DMS 273 treated with DMSO at 0.1 percent for 48 hours (cell line): ENCODE measurements around the gene QSER1.
"Not testable (repeated sequence)": the region's sequence is repeated elsewhere in the genome, so short reads cannot be mapped to it uniquely, and the experiment has no call there.

Experiments
- DNase-seq: peaks from one replicate; lab custom pipeline; 2025; lab: John Stamatoyannopoulos, UW

QSER1 gene

GRCh38 chr11:33001281-33001680 lies 108.7 kb downstream of the QSER1 start:
- DNase-seq, result no peak

GRCh38 chr11:33001751-33002542 lies 109.3 kb downstream of the QSER1 start:
- no peak for DNase-seq

- no peak for DNase-seq
Measured at GRCh38 chr11:33005175-33005574, 112.6 kb downstream of the QSER1 start.

DNA sequence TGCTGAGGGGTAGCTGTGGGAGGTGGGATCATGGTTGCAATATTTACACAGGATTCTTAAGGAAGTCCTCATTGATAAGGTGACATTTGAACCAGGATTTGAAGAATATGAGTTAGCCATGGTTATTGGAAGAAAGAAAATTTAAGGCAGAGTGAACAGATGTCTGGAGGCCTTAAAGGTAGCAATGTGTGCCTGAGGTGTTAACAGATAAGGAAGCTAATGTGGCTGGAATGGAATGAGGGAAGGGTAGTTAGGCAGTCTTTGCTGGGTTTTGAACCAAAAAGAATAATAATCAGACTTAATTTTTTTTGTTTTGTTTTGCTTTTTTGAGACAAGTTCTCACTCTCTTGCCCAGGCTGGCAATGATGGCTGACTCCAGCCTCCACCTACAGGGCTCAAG lies 113.4 kb downstream of the QSER1 start:
- no peak for DNase-seq

- no peak for DNase-seq
Measured at GRCh38 chr11:33013755-33014154, 121.1 kb downstream of the QSER1 start.

DNA sequence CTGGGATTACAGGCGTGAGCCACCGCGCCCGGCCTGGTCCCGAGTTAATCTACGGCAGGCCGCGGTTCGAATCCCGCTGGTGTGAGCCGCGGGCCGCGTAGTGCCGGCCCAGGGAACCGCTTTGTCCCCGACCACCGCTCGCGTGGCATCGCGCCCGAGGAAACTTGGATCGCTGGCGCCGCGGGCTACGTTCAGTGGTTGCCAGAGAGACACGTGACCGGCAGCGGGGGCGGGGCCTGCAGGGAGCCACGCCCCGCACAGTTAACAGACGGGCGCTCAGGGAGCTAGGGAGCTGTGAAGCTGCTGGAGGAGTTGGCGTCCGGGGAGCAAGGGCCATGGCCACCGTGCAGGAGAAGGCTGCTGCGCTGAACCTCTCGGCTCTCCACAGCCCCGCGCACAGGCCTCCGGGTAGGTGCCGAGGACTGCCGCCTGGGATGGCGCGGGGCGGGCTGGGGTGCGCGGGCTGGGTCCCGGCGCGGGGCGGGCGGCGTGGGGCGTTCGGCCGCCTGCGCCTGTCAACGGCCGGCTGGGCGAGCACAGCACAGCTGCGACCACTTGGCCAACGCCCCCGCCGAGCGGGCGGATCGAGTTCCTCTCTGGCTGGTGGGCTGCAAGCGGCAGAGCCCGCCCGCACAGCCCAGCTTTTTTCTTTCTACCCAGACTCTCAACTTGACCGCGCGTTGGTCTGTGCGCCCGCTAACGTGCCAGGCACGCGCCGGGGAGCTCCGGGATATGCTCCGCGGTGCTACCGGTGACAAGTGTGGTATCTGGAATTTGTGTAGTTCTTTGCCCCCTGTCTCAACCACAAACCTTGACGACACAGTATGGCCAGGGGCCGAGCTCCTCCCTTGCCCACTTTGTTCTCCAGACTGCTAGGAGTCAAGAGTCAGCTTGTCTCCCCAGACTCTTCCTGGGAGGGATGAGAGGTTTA lies 123.3 kb downstream of the QSER1 start, which contains the start of gene DEPDC7:
TSS of gene DEPDC7 (plus strand) at position 258 of the 931 bp plus-strand sequence. CDS start at position 336, 78 bp downstream.
- DNase-seq, result peak; percentile 71

DNA sequence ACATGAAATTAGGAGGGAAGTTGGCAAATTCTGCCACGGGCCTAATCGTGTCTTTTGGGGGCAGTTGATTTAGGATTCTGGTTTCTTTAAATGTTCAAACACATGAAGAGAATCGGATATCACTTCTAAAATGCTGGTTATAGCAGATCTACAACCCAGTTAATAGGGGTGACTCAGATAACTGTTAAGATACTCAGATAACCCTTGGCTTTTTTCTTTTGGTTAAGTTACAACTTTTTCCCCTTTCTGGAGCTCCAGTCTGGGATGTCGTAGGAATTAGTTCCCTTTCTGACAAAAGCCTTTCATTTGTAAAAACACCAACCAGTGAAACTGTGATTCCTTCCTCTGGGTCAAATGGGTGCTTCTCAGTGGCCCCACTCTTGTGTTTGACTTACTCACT lies 124.0 kb downstream of the QSER1 start:
- DNase-seq, result no peak

- DNase-seq, result no peak
Measured at GRCh38 chr11:33017478-33017877, 124.9 kb downstream of the QSER1 start.

DNA sequence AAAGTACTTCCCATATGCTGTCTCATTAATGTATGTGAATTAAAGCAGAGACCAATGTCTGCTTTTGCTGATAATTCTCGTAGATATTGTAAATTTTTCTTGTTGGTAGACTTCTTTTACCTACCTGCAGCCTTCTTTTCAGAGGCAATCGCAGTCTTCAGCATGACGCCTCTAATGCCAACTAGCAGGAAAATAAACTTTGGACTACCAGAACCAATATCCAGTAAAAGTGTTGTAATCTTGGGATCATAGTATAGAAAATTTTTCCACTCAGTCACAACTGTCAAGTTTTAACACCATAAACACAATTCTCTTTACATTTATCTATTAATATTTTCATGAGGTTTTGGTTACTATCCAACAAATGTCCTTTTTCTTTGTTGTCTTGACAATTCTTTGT lies 125.4 kb downstream of the QSER1 start:
- DNase-seq, result no peak

DNA sequence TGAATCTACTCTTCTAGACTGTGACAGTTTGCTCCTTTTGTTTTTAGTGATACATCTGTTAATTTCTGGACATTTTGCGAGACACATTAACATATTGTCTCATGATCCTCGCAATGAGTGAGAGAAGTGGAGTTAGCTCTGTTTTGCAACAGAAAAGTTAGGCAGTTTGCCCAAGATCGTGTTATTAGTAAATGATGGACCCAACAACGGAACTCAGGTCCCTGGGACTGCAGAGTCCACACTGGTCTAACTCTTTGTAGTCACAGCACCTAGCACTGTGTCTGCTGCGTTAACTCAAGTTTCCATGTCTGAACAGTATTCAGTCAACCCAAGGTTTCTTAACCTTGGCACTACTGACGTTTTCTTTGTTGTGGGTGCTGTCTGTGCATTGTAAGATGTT lies 126.2 kb downstream of the QSER1 start:
- DNase-seq, result no peak

GRCh38 chr11:33021501-33021900 lies 128.9 kb downstream of the QSER1 start:
- no peak for DNase-seq

GRCh38 chr11:33021937-33022336 lies 129.3 kb downstream of the QSER1 start:
- DNase-seq, result no peak

DNA sequence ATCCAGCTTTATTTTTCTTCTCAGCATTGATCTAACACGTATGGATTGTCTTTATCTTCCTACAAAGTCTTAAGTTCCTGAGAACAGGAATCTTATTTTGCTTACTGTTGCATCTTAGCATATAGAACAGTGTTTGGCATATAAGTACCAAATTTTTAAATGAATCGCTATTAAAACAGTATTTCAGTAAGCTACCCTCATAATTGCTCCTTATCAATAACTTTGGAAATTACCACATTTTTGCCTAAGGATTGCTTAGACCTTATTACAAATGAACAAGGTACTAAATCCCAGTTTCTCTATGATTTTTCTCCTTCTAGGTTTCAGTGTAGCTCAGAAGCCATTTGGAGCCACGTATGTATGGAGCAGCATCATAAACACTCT lies 132.7 kb downstream of the QSER1 start:
- DNase-seq, result no peak

- no peak for DNase-seq
Measured at GRCh38 chr11:33027233-33027632, 134.6 kb downstream of the QSER1 start.

GRCh38 chr11:33027846-33028536 lies 135.4 kb downstream of the QSER1 start:
- DNase-seq, result no peak

- DNase-seq, result no peak
Measured at GRCh38 chr11:33028537-33028914, 135.9 kb downstream of the QSER1 start.

- DNase-seq, result not testable (repeated sequence)
Measured at GRCh38 chr11:33029218-33029617, 136.6 kb downstream of the QSER1 start.
